HUES64 (cell line): Measurements from ENCODE around the gene DLG2.

Source experiments
- H3K27ac ChIP-seq: 2 replicates; pipeline ENCODE4 v1.7.0; 2013; ENCODE audit warnings: low read depth, low read length, inconsistent platforms
- H3K27me3 ChIP-seq: 2 replicates; pipeline ENCODE4 v1.6.1; 2013; ENCODE audit warnings: mild to moderate bottlenecking, low read length; ENCODE audit not compliant: insufficient read depth
- H3K36me3 ChIP-seq: 2 replicates; pipeline ENCODE4 v1.6.1; 2013; ENCODE audit warnings: mild to moderate bottlenecking, low read length; ENCODE audit not compliant: insufficient read depth
- H3K4me1 ChIP-seq: 2 replicates; pipeline ENCODE4 v1.6.1; 2013; ENCODE audit warnings: mild to moderate bottlenecking, low read length, moderate library complexity; ENCODE audit not compliant: insufficient read depth
- H3K4me3 ChIP-seq: 2 replicates; pipeline ENCODE4 v1.5.1; 2013; ENCODE audit warnings: mild to moderate bottlenecking, low read length, moderate library complexity
- H3K9ac ChIP-seq: 2 replicates; pipeline ENCODE4 v1.6.1; 2013; ENCODE audit warnings: mild to moderate bottlenecking, low read depth, low read length
- H3K9me3 ChIP-seq: 2 replicates; pipeline ENCODE4 v1.6.1; 2013; ENCODE audit warnings: low read depth, low read length; ENCODE audit not compliant: insufficient read depth
- WGBS: fragments of 150-250, 120-280 bp; methylation state at CpG from one replicate; pipeline ENCODE4 v1.1.7; 2013; ENCODE audit warnings: missing lambda C conversion rate; 5-methylcytosine and 5-hydroxymethylcytosine counted together

DLG2 gene

DNA sequence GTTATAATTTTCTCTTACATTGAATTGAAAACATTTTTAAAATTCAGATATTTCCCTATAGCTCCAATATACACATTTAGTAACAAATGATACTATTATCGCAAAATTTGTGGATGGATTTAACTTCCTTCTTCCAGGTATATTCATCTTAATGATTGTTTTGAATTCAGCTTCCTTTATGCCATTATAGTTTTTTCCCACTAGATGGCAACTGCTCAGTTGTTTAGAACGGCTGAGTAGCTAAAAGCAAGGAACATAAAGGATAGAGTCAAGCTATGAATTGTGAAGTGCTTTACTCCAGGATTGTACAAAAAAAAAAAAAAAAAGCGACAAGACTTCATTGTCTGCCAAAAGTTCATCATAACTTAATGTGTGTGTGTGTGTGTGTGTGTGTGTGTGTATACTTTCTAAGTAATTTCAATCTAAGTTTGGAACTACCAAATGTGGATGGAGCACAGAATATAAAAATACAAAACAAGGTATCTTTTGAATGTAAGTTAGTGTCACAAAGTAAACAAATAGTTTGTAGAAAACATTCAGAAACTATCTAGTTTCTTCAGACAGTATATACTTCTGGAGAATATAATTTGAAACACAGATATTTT lies 846.4 kb downstream of the DLG2 start:
- Histone ChIP-seq H3K36me3 (no peaks in the 10 kb centered on the region), H3K9me3 (no peaks in the 10 kb centered on the region), H3K4me3 (no peak overlapping the region), H3K9ac (no peak overlapping the region), H3K27me3 (no peaks in the 10 kb centered on the region), H3K27ac (no peak overlapping the region), H3K4me1 (no peaks in the 10 kb centered on the region)
- WGBS, result 50% methylated on average over 3 of the region's 3 CpGs

DNA sequence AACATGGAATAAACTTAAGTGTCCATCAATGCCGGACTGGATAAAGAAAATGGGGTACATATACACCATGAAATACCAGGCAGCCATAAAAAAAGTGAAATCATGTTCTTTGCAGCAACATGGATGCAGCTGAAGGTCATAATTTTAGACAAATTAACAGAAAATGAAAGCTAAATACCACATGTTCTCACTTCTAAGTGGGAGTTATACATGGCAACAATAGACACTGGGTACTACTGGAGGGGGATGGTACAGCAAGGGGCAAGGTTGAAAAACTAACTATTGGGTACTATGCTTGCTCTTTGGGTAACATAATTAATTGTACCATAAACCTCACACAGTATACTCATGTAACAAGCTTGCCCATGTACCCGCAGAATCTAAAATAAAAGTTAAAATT lies 851.6 kb downstream of the DLG2 start:
- Histone ChIP-seq H3K36me3 (no peaks in the 10 kb centered on the region), H3K9ac (no peak overlapping the region), H3K27ac (no peak overlapping the region), H3K9me3 (peaks cover 2% of the 10 kb centered on the region; the same call in 1 of the 2 replicates), H3K4me1 (no peaks in the 10 kb centered on the region), H3K27me3 (no peaks in the 10 kb centered on the region), H3K4me3 (no peak overlapping the region)
- 93% methylated on average over 2 of the region's 2 CpGs for WGBS

DNA sequence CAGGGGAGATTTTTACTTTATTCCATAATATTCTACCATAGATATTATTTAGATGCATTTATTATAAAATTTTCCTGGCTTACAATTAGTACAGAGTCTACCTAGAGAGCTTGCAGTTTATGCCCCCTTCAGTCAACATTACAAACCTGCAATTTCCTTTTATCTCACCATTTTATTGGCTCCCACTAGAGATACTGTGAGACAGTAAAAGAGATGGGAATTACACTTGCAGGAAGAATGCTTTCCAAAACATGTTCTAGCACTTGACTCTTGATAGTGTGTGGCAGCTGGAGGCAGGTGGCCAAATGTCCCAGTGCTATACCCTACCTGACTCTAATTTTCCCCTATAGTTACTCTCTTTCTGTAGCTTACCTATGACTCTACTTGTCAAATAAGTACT lies 863.2 kb downstream of the DLG2 start:
- Histone ChIP-seq H3K9me3 (no peaks in the 10 kb centered on the region), H3K4me1 (no peaks in the 10 kb centered on the region), H3K4me3 (no peak overlapping the region), H3K27ac (no peak overlapping the region), H3K27me3 (no peaks in the 10 kb centered on the region), H3K36me3 (no peaks in the 10 kb centered on the region), H3K9ac (no peak overlapping the region)

DNA sequence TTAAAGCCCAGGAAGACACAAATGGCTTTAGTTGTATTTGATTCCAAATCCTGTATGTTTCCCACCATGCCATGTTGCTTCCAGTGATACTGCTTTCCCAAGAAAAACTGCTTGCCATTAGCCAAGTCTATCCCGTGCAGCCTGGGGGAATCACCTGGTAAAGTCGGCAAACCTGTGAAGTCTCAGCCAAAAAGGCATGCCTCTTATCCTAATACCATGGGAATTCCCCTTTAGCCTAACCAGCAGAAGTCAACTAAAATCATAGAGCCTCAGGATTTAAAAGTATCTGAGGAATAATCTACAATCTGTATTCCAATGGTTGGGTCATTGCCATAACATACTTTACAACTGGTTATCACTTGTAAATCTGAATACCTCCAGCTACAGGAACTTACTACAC lies 869.4 kb downstream of the DLG2 start:
- 94% methylated on average over 2 of the region's 2 CpGs for WGBS
- Histone ChIP-seq H3K4me1 (no peaks in the 10 kb centered on the region), H3K9ac (no peak overlapping the region), H3K9me3 (no peaks in the 10 kb centered on the region), H3K36me3 (no peaks in the 10 kb centered on the region), H3K27ac (no peak overlapping the region), H3K27me3 (no peaks in the 10 kb centered on the region), H3K4me3 (no peak overlapping the region)

DNA sequence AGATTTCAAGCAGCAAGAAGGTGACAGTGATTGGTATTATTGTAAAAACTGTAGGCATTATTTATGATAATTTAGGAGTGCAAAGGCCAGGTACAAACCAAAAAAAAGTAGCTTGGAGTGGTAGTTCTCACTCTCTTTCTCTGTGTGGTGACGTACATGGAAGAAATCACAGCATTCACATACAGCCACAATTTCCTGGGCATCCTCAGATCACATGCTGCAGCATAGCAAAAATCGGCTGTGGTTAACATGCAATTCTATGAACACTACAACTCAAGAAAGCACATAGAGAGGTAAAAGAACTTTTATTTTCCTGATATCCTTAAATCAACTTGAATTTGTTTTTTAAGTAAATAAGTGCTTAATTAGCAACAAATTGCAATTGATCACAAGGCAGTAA lies 875.8 kb downstream of the DLG2 start:
- no peak overlapping the region for H3K27ac ChIP-seq
- no peaks in the 10 kb centered on the region for H3K9me3 ChIP-seq
- no peak overlapping the region for H3K4me3 ChIP-seq
- no peaks in the 10 kb centered on the region for H3K27me3 ChIP-seq
- no peaks in the 10 kb centered on the region for H3K4me1 ChIP-seq
- WGBS, result 87% methylated on average over 2 of the region's 2 CpGs
- no peaks in the 10 kb centered on the region for H3K36me3 ChIP-seq
- H3K9ac ChIP-seq, result no peak overlapping the region

DNA sequence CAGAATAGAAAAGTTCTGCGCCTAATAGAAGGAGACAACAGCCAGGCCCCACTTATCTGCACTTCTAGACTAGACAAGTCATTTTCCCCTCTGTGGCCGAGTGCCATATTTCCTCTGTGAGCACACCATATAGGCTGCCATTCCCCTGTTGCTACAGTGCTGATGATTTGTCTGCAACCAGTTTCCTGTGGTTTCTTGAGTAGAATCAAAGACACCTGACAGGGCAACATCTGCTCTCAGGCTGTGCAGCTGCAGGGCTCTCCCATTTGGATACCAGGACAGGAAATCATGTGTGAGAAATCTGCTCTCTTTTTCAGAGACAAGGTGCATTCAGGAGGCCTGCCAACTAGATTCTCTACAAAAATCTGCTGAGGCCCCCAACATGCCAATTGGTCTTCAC lies 879.3 kb downstream of the DLG2 start:
- H3K9ac ChIP-seq, result no peak overlapping the region
- H3K4me1 ChIP-seq, result no peaks in the 10 kb centered on the region
- 92% methylated on average over 2 of the region's 2 CpGs for WGBS
- H3K4me3 ChIP-seq, result no peak overlapping the region
- no peaks in the 10 kb centered on the region for H3K27me3 ChIP-seq
- H3K27ac ChIP-seq, result no peak overlapping the region
- H3K9me3 ChIP-seq, result no peaks in the 10 kb centered on the region
- no peaks in the 10 kb centered on the region for H3K36me3 ChIP-seq

DNA sequence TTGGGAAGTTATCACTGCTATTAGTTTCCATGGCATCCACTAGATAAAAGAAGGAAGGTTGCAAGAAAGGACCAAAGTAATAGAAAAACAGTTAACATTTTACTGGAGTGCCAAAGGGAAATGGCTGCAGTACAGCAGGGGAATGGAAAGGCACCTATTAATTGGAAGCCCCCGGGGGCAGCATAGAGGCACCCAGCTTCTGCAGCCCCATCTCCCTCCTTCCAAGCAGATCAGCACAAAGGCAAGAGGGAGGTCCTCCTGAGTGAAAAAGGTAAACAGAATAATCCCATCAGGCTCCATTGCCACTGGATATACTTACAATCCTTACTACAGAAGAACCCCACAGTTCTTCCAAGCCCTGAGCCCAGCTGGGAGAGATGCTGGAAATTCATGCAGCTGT lies 887.1 kb downstream of the DLG2 start:
- WGBS, result 75% methylated on average over 1 of the region's 1 CpG
- Histone ChIP-seq H3K9ac (no peak overlapping the region), H3K4me3 (no peak overlapping the region), H3K9me3 (no peaks in the 10 kb centered on the region), H3K4me1 (no peaks in the 10 kb centered on the region), H3K36me3 (no peaks in the 10 kb centered on the region), H3K27me3 (no peaks in the 10 kb centered on the region), H3K27ac (no peak overlapping the region)

DNA sequence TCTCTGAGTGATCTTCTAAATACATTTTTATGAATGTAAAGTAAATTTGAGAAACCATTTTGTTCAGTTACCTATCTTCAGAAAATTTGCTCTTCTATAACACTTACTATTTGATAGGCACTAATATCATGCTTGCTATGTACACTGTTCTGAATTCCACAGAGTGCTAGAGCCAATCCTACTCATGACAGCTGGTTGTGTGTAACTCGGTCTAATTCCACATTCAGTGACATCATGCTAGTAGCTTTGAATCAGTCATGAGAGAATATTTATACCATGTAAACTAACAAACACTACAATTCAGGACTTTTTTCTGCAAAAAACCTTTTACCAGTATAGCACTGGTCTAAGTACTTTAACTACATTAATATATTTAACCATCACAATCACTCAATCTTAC lies 902.9 kb downstream of the DLG2 start:
- Histone ChIP-seq H3K27ac (no peak overlapping the region), H3K4me3 (no peak overlapping the region), H3K9ac (no peak overlapping the region), H3K27me3 (peaks cover 12% of the 10 kb centered on the region), H3K9me3 (no peaks in the 10 kb centered on the region), H3K36me3 (no peaks in the 10 kb centered on the region), H3K4me1 (peaks cover 12% of the 10 kb centered on the region)
- WGBS, result 95% methylated on average over 1 of the region's 1 CpG

DNA sequence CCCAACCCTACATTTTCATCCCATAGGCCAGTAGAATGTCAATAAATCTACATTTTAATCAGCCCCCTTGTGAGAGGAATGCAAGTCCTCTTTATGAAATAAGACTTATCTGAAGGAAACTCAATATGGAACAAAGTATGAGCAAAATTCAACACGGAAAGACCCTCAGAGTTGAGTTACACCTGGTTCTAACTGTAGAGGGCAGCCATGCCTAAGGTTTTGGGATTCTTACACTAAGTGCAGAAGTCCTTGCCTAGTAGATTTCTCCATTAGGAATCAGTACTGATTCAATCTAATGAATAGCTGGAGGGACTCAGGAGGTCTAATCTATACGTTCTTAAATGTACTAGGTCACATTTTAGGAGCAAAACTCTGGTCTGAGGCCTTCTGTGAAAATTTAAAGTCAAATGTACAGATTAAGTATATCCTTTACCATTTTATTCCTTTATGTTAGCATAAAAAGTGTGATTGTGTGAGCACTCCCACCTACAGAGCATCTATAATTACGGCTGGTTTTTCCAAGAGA lies 904.5 kb downstream of the DLG2 start:
- Histone ChIP-seq H3K4me1 (peaks cover 14% of the 10 kb centered on the region), H3K27me3 (peaks cover 28% of the 10 kb centered on the region), H3K36me3 (no peaks in the 10 kb centered on the region), H3K4me3 (no peak overlapping the region), H3K9me3 (no peaks in the 10 kb centered on the region), H3K27ac (no peak overlapping the region), H3K9ac (no peak overlapping the region)
- WGBS, result 52% methylated on average over 3 of the region's 3 CpGs

DNA sequence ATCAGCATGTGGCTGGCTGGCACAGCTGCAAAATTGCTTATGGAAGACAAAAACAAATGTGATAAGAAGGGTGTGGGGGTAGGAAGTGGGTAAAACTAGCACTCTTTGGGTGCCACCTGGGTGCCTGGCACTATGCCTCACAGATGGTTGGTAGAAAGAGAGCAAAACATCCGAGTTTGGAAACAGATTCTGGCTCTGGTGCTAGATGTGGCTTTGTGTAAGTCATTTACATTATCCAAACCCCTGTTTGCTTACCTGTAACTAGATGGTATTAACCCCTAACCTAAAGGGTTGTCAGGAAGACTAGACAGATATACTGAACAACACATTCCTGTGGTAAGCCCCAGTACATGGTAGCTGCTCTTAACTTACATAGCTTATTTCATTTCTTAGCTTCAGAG lies 905.6 kb downstream of the DLG2 start:
- Histone ChIP-seq H3K4me3 (peak overlapping the region; percentile 71), H3K9me3 (no peaks in the 10 kb centered on the region), H3K27me3 (peaks cover 31% of the 10 kb centered on the region), H3K36me3 (no peaks in the 10 kb centered on the region), H3K4me1 (peaks cover 14% of the 10 kb centered on the region), H3K27ac (peak overlapping the region; percentile 88; the same call in 1 of the 2 replicates), H3K9ac (no peak overlapping the region)
- WGBS, result 13% methylated on average over 1 of the region's 1 CpG

DNA sequence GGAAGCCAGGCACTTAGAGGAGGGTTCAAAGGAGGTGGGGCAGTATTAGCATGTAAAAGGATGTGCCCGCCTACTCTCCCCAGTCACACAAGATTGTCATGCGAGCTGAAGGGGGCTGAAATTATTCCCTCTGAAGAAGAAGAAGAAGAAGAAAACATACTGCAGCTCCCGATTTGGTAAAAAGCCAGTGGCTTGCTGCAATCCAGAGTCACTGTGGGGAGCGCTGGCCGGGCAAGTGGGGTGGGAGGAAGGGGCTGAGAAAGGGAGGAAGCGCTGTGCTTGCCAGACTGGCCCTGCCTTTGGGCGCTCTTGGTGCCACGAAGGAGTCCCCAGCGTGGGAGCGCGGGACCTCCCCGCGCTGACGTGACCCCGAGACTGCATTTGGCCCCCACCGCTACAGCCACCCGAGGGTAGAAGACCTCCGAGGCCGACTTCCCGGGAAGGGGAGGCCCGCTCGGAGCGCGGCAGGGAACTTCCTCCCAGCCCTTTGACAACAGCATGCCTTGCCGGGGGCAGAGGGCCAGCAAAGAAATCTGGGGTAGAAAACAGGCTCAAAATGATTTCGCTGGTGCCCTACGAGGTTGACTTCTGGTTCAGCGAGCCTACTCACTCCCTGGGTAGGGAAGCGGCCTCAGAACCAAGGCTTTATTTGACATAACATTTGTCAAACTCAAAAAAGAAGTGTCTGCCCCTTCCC lies 906.3 kb downstream of the DLG2 start:
- peak overlapping the region; percentile 71 for H3K4me3 ChIP-seq
- H3K27me3 ChIP-seq, result peaks cover 31% of the 10 kb centered on the region
- no peaks in the 10 kb centered on the region for H3K36me3 ChIP-seq
- 1% methylated on average over 29 of the region's 29 CpGs for WGBS
- no peaks in the 10 kb centered on the region for H3K9me3 ChIP-seq
- H3K4me1 ChIP-seq, result peaks cover 14% of the 10 kb centered on the region
- peak overlapping the region; percentile 63; the same call in 1 of the 2 replicates for H3K9ac ChIP-seq
- peak overlapping the region; percentile 88; the same call in 1 of the 2 replicates for H3K27ac ChIP-seq
